CD4-positive, alpha-beta T cell (primary cell): ENCODE results near the gene MBOAT7. TPM values are rescaled to one million over a fixed set of nuclear protein-coding genes. Genes with fewer than 3 reads are reported as not detected.

ENCODE experiments used
- ATAC-seq: fragments of 200-7000 bp; cut with Tn5 transposase; one replicate; pipeline ENCODE4 v1.10.0; 2022; ENCODE audit warnings: mild to moderate bottlenecking; ENCODE audit not compliant: poor library complexity
- CTCF ChIA-PET: fragments of 350-600 bp; sonication (Branson Sonifier 250); formaldehyde crosslinking; loops from one replicate; lab custom pipeline; 2021; ENCODE audit warnings: antibody characterized with exemption, inconsistent platforms; lab: Charles Lee
- POLR2A ChIA-PET: fragments of 350-600 bp; sonication (Branson Sonifier 250); formaldehyde crosslinking; loops from one replicate; lab custom pipeline; 2021; ENCODE audit warnings: antibody characterized with exemption, inconsistent platforms; lab: Charles Lee
- DNase-seq, 14 experiments: peaks; one replicate each; pipeline ENCODE4 v3.0.0-alpha.2; 2013 to 2020; ENCODE audit warnings: mixed read lengths in 2 of 14
- H3K27ac ChIP-seq, 2 donors: one replicate each; pipeline versions ENCODE4 v1.5.1 to v1.7.0; 2013; ENCODE audit warnings: low read length in 2 of 2, low read depth in 1 of 2, mild to moderate bottlenecking in 1 of 2
- H3K27me3 ChIP-seq, 2 experiments: 1 replicate in 1 of 2; 2 replicates in 1 of 2; pipeline versions ENCODE4 v1.6.1 to v1.7.0; 2013; ENCODE audit warnings: low read length in 2 of 2, control low read depth in 1 of 2, mild to moderate bottlenecking in 1 of 2, moderate library complexity in 1 of 2; ENCODE audit not compliant: insufficient read depth in 2 of 2, control insufficient read depth in 1 of 2
- H3K36me3 ChIP-seq: one replicate; pipeline ENCODE4 v1.6.1; 2013; ENCODE audit warnings: low read length, control low read depth; ENCODE audit not compliant: insufficient read depth
- H3K4me1 ChIP-seq: one replicate; pipeline ENCODE4 v1.6.1; 2013; ENCODE audit warnings: low read length, control low read depth; ENCODE audit not compliant: insufficient read depth
- H3K4me3 ChIP-seq: one replicate; pipeline ENCODE4 v1.5.1; 2013; ENCODE audit warnings: mild to moderate bottlenecking, low read length, moderate library complexity
- H3K9me3 ChIP-seq, 2 experiments: 1 replicate in 1 of 2; 2 replicates in 1 of 2; pipeline versions ENCODE4 v1.6.1 to v1.7.0; 2013; ENCODE audit warnings: low read length in 2 of 2, mild to moderate bottlenecking in 2 of 2, control low read depth in 1 of 2, moderate library complexity in 1 of 2; ENCODE audit not compliant: control insufficient read depth in 1 of 2, insufficient read depth in 1 of 2
- H3K27ac Mint-ChIP-seq: one replicate; pipeline ENCODE4 v1.8.0; 2020; ENCODE audit warnings: mixed read lengths
- H3K27me3 Mint-ChIP-seq: one replicate; pipeline ENCODE4 v1.8.0; 2021; ENCODE audit warnings: mixed read lengths
- H3K36me3 Mint-ChIP-seq: one replicate; pipeline ENCODE4 v1.8.0; 2021; ENCODE audit warnings: low read depth, mixed read lengths
- H3K4me1 Mint-ChIP-seq: one replicate; pipeline ENCODE4 v1.8.0; 2021; ENCODE audit warnings: low read depth, mixed read lengths
- H3K4me3 Mint-ChIP-seq: one replicate; pipeline ENCODE4 v1.8.0; 2020; ENCODE audit warnings: mild to moderate bottlenecking, mixed read lengths
- H3K9me3 Mint-ChIP-seq: one replicate; pipeline ENCODE4 v1.8.0; 2020; ENCODE audit warnings: mixed read lengths
- intact Hi-C, 2 experiments: fragments of 100-400 bp; cut with DNase I in 1 of 2; cut with micrococcal nuclease in 1 of 2; formaldehyde crosslinking; loops; one replicate each; pipeline versions ENCODE4 v1.15.1 to v1.9.0; 2023 to 2025; cut with DNase I, micrococcal nuclease
- polyA plus RNA-seq, 2 donors: library from polyadenylated mRNA; unstranded; fragments of 120-200 nt; gene quantifications; one replicate each; pipeline ENCODE4 v1.2.1, GENCODE V29; 2013
- total RNA-seq, 174 experiments: library from RNA in 2 of 174; stranded (reverse) in 2 of 174; gene quantifications; one replicate each; pipeline ENCODE4 v1.2.3 and lab custom pipeline; 2021 to 2026
- TF ChIP-seq, protein P1 (sequence below): fragments of 200-600 bp; IDR thresholded peaks from one replicate; pipeline ENCODE4 v1.8.0; 2022; ENCODE audit warnings: antibody characterized with exemption, mild to moderate bottlenecking

The MBOAT7 gene, protein sequence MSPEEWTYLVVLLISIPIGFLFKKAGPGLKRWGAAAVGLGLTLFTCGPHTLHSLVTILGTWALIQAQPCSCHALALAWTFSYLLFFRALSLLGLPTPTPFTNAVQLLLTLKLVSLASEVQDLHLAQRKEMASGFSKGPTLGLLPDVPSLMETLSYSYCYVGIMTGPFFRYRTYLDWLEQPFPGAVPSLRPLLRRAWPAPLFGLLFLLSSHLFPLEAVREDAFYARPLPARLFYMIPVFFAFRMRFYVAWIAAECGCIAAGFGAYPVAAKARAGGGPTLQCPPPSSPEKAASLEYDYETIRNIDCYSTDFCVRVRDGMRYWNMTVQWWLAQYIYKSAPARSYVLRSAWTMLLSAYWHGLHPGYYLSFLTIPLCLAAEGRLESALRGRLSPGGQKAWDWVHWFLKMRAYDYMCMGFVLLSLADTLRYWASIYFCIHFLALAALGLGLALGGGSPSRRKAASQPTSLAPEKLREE
- total RNA-seq = 10 to 100 TPM; 13.7 to 18.0 TPM
- polyA plus RNA-seq (2013, experiment 1 of 2) = 29.7 TPM
- 25.7 TPM for polyA plus RNA-seq (2013, experiment 2 of 2)
- 13.1 to 150 (median 37.1) reads per million in 172 experiments for total RNA-seq (lab: John Stamatoyannopoulos, UW)

GRCh38 chr19:54189145-54189734, at the start of gene MBOAT7:
MBOAT7 (minus strand) TSS chr19:54189580; CDS start chr19:54188508, 1,072 bp downstream.
- intact Hi-C loops = loop anchor here (1.0 to 5.0 kb wide), 3 partner anchors 20 to 74 kb away; partner anchors contain the start of genes PRPF31 (in 1 of the 2) and TFPT (in 1 of the 2)
- H3K9me3 ChIP-seq = no peaks in the 10 kb centered on the region
- peak within 1 kb of the TSS; percentile 90 for H3K4me3 Mint-ChIP-seq

GRCh38 chr19:54233941-54234340, 44.6 kb upstream of the MBOAT7 start:
- Histone ChIP-seq H3K36me3 (no peaks in the 10 kb centered on the region), H3K4me3 (no peak overlapping the region), H3K27me3 (peaks cover 17 to 20% of the 10 kb centered on the region in 2 experiments), H3K27ac (no peak overlapping the region), H3K9me3 (no peaks in the 10 kb centered on the region), H3K4me1 (peaks cover 5% of the 10 kb centered on the region)
- intact Hi-C loops = loop anchor here in 1 of 2 experiments (5.0 kb wide), 1 partner anchor 47 kb away; the partner anchor contains the start of gene MBOAT7
- TF ChIP-seq, protein P1, sequence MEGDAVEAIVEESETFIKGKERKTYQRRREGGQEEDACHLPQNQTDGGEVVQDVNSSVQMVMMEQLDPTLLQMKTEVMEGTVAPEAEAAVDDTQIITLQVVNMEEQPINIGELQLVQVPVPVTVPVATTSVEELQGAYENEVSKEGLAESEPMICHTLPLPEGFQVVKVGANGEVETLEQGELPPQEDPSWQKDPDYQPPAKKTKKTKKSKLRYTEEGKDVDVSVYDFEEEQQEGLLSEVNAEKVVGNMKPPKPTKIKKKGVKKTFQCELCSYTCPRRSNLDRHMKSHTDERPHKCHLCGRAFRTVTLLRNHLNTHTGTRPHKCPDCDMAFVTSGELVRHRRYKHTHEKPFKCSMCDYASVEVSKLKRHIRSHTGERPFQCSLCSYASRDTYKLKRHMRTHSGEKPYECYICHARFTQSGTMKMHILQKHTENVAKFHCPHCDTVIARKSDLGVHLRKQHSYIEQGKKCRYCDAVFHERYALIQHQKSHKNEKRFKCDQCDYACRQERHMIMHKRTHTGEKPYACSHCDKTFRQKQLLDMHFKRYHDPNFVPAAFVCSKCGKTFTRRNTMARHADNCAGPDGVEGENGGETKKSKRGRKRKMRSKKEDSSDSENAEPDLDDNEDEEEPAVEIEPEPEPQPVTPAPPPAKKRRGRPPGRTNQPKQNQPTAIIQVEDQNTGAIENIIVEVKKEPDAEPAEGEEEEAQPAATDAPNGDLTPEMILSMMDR = no peak
- Mint-ChIP-seq H3K4me1 (peaks cover 4% of the 10 kb centered on the region), H3K27me3 (peaks cover 46% of the 10 kb centered on the region), H3K4me3 (no peak overlapping the region), H3K36me3 (no peaks in the 10 kb centered on the region), H3K27ac (no peak overlapping the region), H3K9me3 (no peaks in the 10 kb centered on the region)
- ATAC-seq = no peak
- ChIA-PET POLR2A (no interaction called here), CTCF (no interaction called here)
- no peak for DNase-seq

More at GRCh38 chr19:54189145-54189734, at the start of gene MBOAT7:
- H3K27ac ChIP-seq = peak within 1 kb of the TSS; percentile 99
- no peaks in the 10 kb centered on the region for H3K9me3 Mint-ChIP-seq
- TF ChIP-seq, protein P1 = no peak
- H3K36me3 ChIP-seq = peaks cover 11% of the 10 kb centered on the region
- DNase-seq (no peak), ATAC-seq (no peak)
- peak within 1 kb of the TSS; percentile 74 for H3K4me3 ChIP-seq
- H3K27ac Mint-ChIP-seq = peak within 1 kb of the TSS; percentile 96
- peaks cover 33% of the 10 kb centered on the region for H3K4me1 ChIP-seq
- POLR2A ChIA-PET = interaction anchor here (0.6 to 5.8 kb wide), 24 partner anchors 9 to 1932 kb away, joined by 3 to 148 read pairs (median 5); partner anchors contain the start of genes CNOT3, FIZ1, LENG1 and LENG8
- CTCF ChIA-PET = interaction anchor here (0.6 to 2.9 kb wide), 7 partner anchors 11 to 101 kb away, joined by 3 to 20 read pairs (median 5); partner anchors contain the start of genes CNOT3, LENG1 and RPS9
- no peaks in the 10 kb centered on the region for H3K27me3 Mint-ChIP-seq
- no peaks in the 10 kb centered on the region for H3K27me3 ChIP-seq
- H3K36me3 Mint-ChIP-seq = peaks cover 33% of the 10 kb centered on the region
- peaks cover 33% of the 10 kb centered on the region for H3K4me1 Mint-ChIP-seq
